ENCODE measurements around the gene MEIOB.

DNA sequence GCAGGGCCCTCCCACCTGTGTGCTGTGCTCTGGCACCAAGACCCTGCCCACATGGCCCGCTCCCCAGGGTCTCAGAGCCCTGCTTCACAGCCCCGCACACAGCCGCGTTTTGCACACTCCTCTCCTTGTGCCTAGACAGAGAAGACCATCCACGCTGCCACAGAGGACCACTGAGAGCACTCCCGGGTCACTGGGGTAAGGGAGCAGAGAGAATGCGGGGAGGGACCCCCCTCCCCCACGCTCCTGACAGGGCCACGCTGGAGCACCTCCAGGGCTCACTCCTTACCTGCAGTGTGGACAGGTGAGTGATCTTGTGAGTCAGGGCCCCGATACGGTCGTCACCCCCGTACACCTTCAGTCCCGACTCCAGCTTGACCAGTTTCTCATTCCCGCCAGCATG lies 52.4 kb downstream of the MEIOB start:
- TF ChIP-seq, protein P1, sequence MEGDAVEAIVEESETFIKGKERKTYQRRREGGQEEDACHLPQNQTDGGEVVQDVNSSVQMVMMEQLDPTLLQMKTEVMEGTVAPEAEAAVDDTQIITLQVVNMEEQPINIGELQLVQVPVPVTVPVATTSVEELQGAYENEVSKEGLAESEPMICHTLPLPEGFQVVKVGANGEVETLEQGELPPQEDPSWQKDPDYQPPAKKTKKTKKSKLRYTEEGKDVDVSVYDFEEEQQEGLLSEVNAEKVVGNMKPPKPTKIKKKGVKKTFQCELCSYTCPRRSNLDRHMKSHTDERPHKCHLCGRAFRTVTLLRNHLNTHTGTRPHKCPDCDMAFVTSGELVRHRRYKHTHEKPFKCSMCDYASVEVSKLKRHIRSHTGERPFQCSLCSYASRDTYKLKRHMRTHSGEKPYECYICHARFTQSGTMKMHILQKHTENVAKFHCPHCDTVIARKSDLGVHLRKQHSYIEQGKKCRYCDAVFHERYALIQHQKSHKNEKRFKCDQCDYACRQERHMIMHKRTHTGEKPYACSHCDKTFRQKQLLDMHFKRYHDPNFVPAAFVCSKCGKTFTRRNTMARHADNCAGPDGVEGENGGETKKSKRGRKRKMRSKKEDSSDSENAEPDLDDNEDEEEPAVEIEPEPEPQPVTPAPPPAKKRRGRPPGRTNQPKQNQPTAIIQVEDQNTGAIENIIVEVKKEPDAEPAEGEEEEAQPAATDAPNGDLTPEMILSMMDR (conservative IDR thresholded peaks at IDR 0.05 in 1 of 2, IDR thresholded peaks at IDR 0.05 in 1 of 2; ENCODE audit: extremely low read depth in 1 of 2, insufficient read depth in 1 of 2, low read depth in 1 of 2, low read length in 2 of 2) = no peak
- TF ChIP-seq EZH2 (IDR thresholded peaks at IDR 0.05; ENCODE audit: borderline replicate concordance, low read length) = no peak

All from mammary epithelial cell (primary cell).